AG04449 (cell line): ENCODE data around the gene TRPM4.
A peak's percentile ranks its signal among the peaks of the same experiment; 100 is the strongest.

Source experiments
- CTCF ChIA-PET: fragments of 350-600 bp; formaldehyde crosslinking; extraction: SDS; loops from one replicate; lab custom pipeline; 2021; ENCODE audit warnings: antibody characterized with exemption; lab: Yijun Ruan, JAX
- POLR2A ChIA-PET: fragments of 400-600, 350-600 bp; formaldehyde crosslinking; extraction: SDS; loops from one replicate; lab custom pipeline; 2020; ENCODE audit warnings: antibody characterized with exemption, inconsistent platforms; lab: Yijun Ruan, JAX
- DNase-seq: peaks from one replicate; pipeline ENCODE4 v3.0.0-alpha.2; 2010; ENCODE audit warnings: low read depth, low spot score
- H3K4me3 ChIP-seq: 2 replicates; pipeline ENCODE4 v1.5.1; 2011; ENCODE audit warnings: low read depth, mild to moderate bottlenecking, control low read depth, low read length
- TF ChIP-seq, protein P1 (sequence below): IDR thresholded peaks from one replicate; pipeline ENCODE4 v1.5.1; 2011; ENCODE audit warnings: mild to moderate bottlenecking, moderate library complexity, low read length, control low read depth, inconsistent platforms; ENCODE audit not compliant: insufficient read depth; ENCODE audit errors: missing control alignments

Gene TRPM4

GRCh38 chr19:49148784-49149651, 8.6 kb upstream of the TRPM4 start:
- TF ChIP-seq, protein P1, sequence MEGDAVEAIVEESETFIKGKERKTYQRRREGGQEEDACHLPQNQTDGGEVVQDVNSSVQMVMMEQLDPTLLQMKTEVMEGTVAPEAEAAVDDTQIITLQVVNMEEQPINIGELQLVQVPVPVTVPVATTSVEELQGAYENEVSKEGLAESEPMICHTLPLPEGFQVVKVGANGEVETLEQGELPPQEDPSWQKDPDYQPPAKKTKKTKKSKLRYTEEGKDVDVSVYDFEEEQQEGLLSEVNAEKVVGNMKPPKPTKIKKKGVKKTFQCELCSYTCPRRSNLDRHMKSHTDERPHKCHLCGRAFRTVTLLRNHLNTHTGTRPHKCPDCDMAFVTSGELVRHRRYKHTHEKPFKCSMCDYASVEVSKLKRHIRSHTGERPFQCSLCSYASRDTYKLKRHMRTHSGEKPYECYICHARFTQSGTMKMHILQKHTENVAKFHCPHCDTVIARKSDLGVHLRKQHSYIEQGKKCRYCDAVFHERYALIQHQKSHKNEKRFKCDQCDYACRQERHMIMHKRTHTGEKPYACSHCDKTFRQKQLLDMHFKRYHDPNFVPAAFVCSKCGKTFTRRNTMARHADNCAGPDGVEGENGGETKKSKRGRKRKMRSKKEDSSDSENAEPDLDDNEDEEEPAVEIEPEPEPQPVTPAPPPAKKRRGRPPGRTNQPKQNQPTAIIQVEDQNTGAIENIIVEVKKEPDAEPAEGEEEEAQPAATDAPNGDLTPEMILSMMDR, result no peak
- POLR2A ChIA-PET, result interaction anchor here (0.7 to 2.1 kb wide), 2 partner anchors 35 to 39 kb away, joined by 3 to 4 read pairs; partner anchors contain the start of gene LIN7B
- CTCF ChIA-PET, result interaction anchor here (0.9 to 3.7 kb wide), 11 partner anchors 10 to 156 kb away, joined by 3 to 32 read pairs (median 5); partner anchors contain the start of genes GYS1 and LIN7B

DNA sequence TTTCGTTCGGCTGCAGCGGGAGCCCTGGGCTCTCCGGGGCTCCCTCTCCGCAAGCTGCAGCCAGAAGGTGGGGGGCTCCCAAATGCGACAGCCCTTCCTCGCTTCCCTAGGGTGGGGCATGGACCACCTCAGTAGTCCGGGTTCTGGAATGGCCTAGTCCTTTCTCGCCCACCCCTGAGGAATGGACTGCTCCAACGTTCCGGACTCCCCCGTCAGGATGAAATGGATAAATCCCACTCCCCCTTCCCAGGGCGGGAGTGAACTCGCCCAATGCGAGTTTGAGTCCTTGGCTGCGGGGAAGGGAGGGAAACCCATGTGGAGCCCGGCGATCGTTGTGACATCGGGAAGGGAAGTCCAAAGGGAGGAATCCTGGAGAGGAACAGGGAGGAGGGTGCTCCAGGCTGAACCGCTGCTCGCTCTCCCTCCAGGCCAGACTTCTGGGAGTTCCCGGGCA, 7.9 kb upstream of the TRPM4 start:
- ChIA-PET POLR2A (interaction anchor here (2.1 kb wide), 1 partner anchor 35 kb away, joined by 4 read pairs; the partner anchor contains the start of gene LIN7B), CTCF (interaction anchor here (1.1 to 3.7 kb wide), 6 partner anchors 20 to 157 kb away, joined by 3 to 32 read pairs (median 14); partner anchors contain the start of genes GYS1 and LIN7B)
- TF ChIP-seq, protein P1, result no peak
- peak overlapping the region; percentile 95 for H3K4me3 ChIP-seq
- no peak for DNase-seq

More at GRCh38 chr19:49148784-49149651, 8.6 kb upstream of the TRPM4 start:
- peak overlapping the region; percentile 95 for H3K4me3 ChIP-seq
- no peak for DNase-seq

- ChIA-PET CTCF (interaction anchor here (1.0 to 3.6 kb wide), 5 partner anchors 21 to 157 kb away, joined by 3 to 21 read pairs (median 3); partner anchors contain the start of genes GYS1, LIN7B and RUVBL2), POLR2A (interaction anchor here (0.6 to 2.1 kb wide), 2 partner anchors 26 to 36 kb away, joined by 4 to 5 read pairs; partner anchors contain the start of gene LIN7B)
- TF ChIP-seq, protein P1, result no peak
- peak overlapping the region; percentile 95 for H3K4me3 ChIP-seq
- no peak for DNase-seq
These were observed 7.3 kb upstream of the TRPM4 start for GRCh38 chr19:49150106-49150943.

DNA sequence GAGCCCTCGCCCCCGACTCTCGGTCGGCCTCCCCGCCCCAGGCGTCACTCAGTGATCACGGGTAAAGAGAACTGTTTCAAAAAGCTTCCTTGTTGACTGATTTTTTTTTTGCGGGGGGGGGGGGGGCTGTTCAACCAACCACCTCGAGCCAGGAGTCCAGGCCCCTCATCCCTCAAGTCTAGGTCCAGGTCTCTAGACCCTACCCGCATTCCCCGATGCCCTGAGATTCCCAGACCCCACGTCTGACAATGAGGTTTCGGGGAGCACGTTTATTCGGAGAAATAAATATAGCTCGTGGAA, 6.7 kb upstream of the TRPM4 start:
- ChIA-PET POLR2A (interaction anchor here (0.6 kb wide), 1 partner anchor 26 kb away, joined by 5 read pairs; no protein-coding TSS in a partner anchor), CTCF (interaction anchor here (1.0 to 3.6 kb wide), 5 partner anchors 22 to 158 kb away, joined by 3 to 21 read pairs (median 3); partner anchors contain the start of genes GYS1, LIN7B and RUVBL2)
- peak overlapping the region; percentile 95 for H3K4me3 ChIP-seq
- TF ChIP-seq, protein P1, result no peak
- DNase-seq, result no peak

DNA sequence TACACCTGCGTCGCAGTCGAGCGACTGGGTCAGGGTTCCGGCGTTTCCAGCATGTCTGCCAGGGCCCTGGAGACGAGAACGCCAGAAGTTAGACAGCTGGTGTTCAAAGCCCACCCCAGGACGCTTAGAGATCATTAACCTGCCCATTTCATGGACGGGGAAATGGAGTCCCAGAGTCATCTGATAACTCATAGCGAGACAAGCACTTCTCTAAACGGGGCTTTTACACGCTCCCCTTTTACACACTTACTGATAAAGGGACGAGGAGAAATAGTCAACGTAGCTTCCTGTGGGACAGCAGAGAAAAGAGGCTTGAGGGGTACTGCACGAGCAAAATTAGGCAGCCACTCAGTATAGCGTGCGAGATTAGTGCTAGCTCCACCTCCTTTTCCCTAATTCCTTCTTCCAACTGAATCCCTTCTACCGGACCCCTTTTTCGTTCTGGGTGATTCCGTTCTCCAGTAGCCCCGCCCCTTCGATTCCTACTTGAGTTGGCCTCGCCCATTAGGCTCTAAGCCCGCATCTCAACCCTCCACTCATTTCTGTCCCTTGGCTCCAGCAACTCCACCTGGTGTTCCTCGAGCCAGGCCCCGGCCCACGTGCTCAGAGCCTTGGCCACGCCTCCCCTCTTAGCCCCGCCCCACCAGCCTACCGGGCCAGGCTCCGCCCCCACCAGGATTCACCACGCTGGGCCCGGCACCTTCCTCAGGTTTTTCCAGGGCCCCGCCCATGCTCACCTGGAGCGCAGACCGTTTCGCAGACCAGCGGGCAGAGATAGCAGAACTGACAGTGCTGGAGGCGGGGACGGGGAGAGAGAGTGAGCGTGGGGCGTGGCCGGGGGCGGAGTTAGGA, 6.1 kb upstream of the TRPM4 start:
- no peak for DNase-seq
- POLR2A ChIA-PET, result no interaction called here
- CTCF ChIA-PET, result interaction anchor here (1.0 to 3.6 kb wide), 6 partner anchors 22 to 159 kb away, joined by 3 to 21 read pairs (median 3); partner anchors contain the start of genes GYS1, LIN7B and RUVBL2
- peak overlapping the region; percentile 1; the same call in 1 of the 2 replicates for H3K4me3 ChIP-seq
- TF ChIP-seq, protein P1, result no peak
